Endothelial cell of umbilical vein (primary cell): ENCODE results near the gene NUP62. TPM values are rescaled to one million over a fixed set of nuclear protein-coding genes. Genes with fewer than 3 reads are reported as not detected.

Experiments
- BruUV-seq: library from RNA; stranded (reverse); fragments of 400-500 nt; replicated peaks from 2 replicates; lab custom pipeline; 2021; lab: Mats Ljungman, UMichigan
- CTCF ChIA-PET: fragments of 300-600, 350-600 bp; sonication (Branson Sonifier 250); formaldehyde crosslinking; loops from one replicate; lab custom pipeline; 2021; ENCODE audit warnings: antibody characterized with exemption, inconsistent platforms; lab: Charles Lee
- POLR2A ChIA-PET: fragments of 300-600, 350-600 bp; sonication (Branson Sonifier 250); formaldehyde crosslinking; loops from one replicate; lab custom pipeline; 2021; ENCODE audit warnings: antibody characterized with exemption, inconsistent platforms; lab: Charles Lee
- DNase-seq: peaks from one replicate; pipeline ENCODE4 v3.0.0-alpha.2; 2011; ENCODE audit warnings: low read depth, low spot score
- FAIRE-seq: peaks from 2 replicates; lab custom pipeline; 2011; peaks lifted over from hg19 to GRCh38; lab: Jason Lieb, UNC
- H2AFZ ChIP-seq: 2 replicates; pipeline ENCODE4 v1.6.0; 2012; ENCODE audit warnings: low read depth, low read length, control low read depth, inconsistent platforms
- H3K27ac ChIP-seq: 2 replicates; pipeline ENCODE4 v1.5.1; 2011; ENCODE audit warnings: low read depth, mild to moderate bottlenecking, control low read depth, low read length, moderate library complexity; ENCODE audit not compliant: insufficient read depth
- H3K27me3 ChIP-seq, 2 experiments: 2 replicates each; pipeline versions ENCODE4 v1.6.0 to v1.6.1; 2011; ENCODE audit warnings: low read length in 2 of 2, mixed read lengths in 1 of 2; ENCODE audit not compliant: control insufficient read depth in 2 of 2, insufficient read depth in 2 of 2
- H3K36me3 ChIP-seq, 2 experiments: 2 replicates in 1 of 2; 3 replicates in 1 of 2; pipeline ENCODE4 v1.5.1; 2011; ENCODE audit warnings: low read length in 2 of 2, mild to moderate bottlenecking in 1 of 2, moderate library complexity in 1 of 2; ENCODE audit not compliant: control insufficient read depth in 2 of 2, insufficient read depth in 2 of 2; ENCODE audit errors: extremely low read depth in 1 of 2
- H3K4me1 ChIP-seq: 3 replicates; pipeline ENCODE4 v1.5.1; 2011; ENCODE audit warnings: mild to moderate bottlenecking, low read length; ENCODE audit not compliant: control insufficient read depth, insufficient read depth; ENCODE audit errors: extremely low read depth
- H3K4me2 ChIP-seq: 2 replicates; pipeline ENCODE4 v1.6.1; 2011; ENCODE audit warnings: low read length, control low read depth, mixed read lengths; ENCODE audit not compliant: insufficient read depth
- H3K4me3 ChIP-seq, 3 experiments: fragments of 200-600 bp in 1 of 3; sonication (generic), shearing (Covaris generic) in 1 of 3; replicated peaks in 1 of 3; 2 replicates each; pipeline ENCODE4 v1.5.1; 2011 to 2016; ENCODE audit warnings: control low read depth in 3 of 3, low read length in 3 of 3, mild to moderate bottlenecking in 2 of 3, inconsistent platforms in 1 of 3, low read depth in 1 of 3, moderate library complexity in 1 of 3; ENCODE audit not compliant: insufficient read depth in 1 of 3
- H3K79me2 ChIP-seq: 2 replicates; pipeline ENCODE4 v1.6.0; 2012; ENCODE audit warnings: low read length, inconsistent platforms; ENCODE audit not compliant: control insufficient read depth, insufficient read depth
- H3K9ac ChIP-seq: replicated peaks from 2 replicates; pipeline ENCODE3; 2011; ENCODE audit warnings: low read length, control low read depth; ENCODE audit not compliant: insufficient read depth; ENCODE audit errors: extremely low read depth
- H3K9me1 ChIP-seq: replicated peaks from 3 replicates; pipeline ENCODE4 v1.6.0; 2011; ENCODE audit warnings: mild to moderate bottlenecking, low read length; ENCODE audit not compliant: control insufficient read depth, insufficient read depth; ENCODE audit errors: extremely low read depth
- H3K9me3 ChIP-seq: replicated peaks from 2 replicates; pipeline ENCODE4 v1.5.1; 2012; ENCODE audit warnings: low read length, inconsistent platforms; ENCODE audit not compliant: control insufficient read depth, insufficient read depth
- H4K20me1 ChIP-seq: replicated peaks from 2 replicates; pipeline ENCODE3; 2011; ENCODE audit warnings: mild to moderate bottlenecking, low read length; ENCODE audit not compliant: control insufficient read depth, insufficient read depth; ENCODE audit errors: extremely low read depth
- EZH2 ChIP-seq: IDR thresholded peaks from 2 replicates; pipeline ENCODE4 v1.6.1; 2012; ENCODE audit warnings: borderline replicate concordance, low read depth, mild to moderate bottlenecking, moderate library complexity, low read length, inconsistent platforms; ENCODE audit not compliant: severe bottlenecking
- FOS ChIP-seq: IDR thresholded peaks from 2 replicates; pipeline ENCODE4 v1.6.1; 2011; ENCODE audit warnings: mild to moderate bottlenecking, low read length, moderate library complexity, borderline replicate concordance; ENCODE audit not compliant: insufficient read depth
- GATA2 ChIP-seq: IDR thresholded peaks from 2 replicates; pipeline ENCODE4 v1.7.0; 2011; ENCODE audit warnings: low read depth, mild to moderate bottlenecking, moderate library complexity, mixed read lengths, low read length; ENCODE audit not compliant: insufficient read length, insufficient read depth
- JUN ChIP-seq: IDR thresholded peaks from 2 replicates; pipeline ENCODE4 v1.6.1; 2011; ENCODE audit warnings: borderline replicate concordance, low read depth; ENCODE audit not compliant: insufficient read length, insufficient read depth
- MYC ChIP-seq: IDR thresholded peaks from one replicate; pipeline ENCODE4 v1.6.1; 2011; ENCODE audit warnings: mild to moderate bottlenecking, low read depth, low read length
- POLR2A ChIP-seq: IDR thresholded peaks from 2 replicates; pipeline ENCODE4 v1.6.1; 2012; ENCODE audit warnings: low read depth, mild to moderate bottlenecking, control low read depth, low read length
- POLR2AphosphoS5 ChIP-seq: IDR thresholded peaks from 2 replicates; pipeline ENCODE4 v1.6.1; 2012; ENCODE audit warnings: low read depth, mild to moderate bottlenecking, control low read depth, low read length, moderate library complexity; ENCODE audit not compliant: insufficient read depth
- dilution Hi-C: fragments of 300-500 bp; cut with MboI; formaldehyde crosslinking; loops from one replicate; pipeline ENCODE4 v1.15.0; 2019; ENCODE audit warnings: low sequenced_read_pairs; ENCODE audit not compliant: extremely low pct_ligation_motif_present
- intact Hi-C: fragments of 100-400 bp; cut with micrococcal nuclease; formaldehyde crosslinking; loops from one replicate; pipeline ENCODE4 v1.10.0; 2022
- polyA plus RNA-seq, 4 experiments: library from polyadenylated mRNA; depleted of rRNA in 3 of 4; stranded (reverse) in 3 of 4; unstranded in 1 of 4; fragments of >200 nt; gene quantifications; 2 replicates each; pipeline versions ENCODE4 v1.2.1 to v1.2.3, GENCODE V29; 2011 to 2012; ENCODE audit warnings: missing spikeins in 1 of 4
- total RNA-seq: library from RNA; stranded (reverse); gene quantifications from 2 replicates; pipeline ENCODE4 v1.2.3, GENCODE V29; 2021
- TF ChIP-seq, protein P1 (sequence below): IDR thresholded peaks from 2 replicates; pipeline ENCODE4 v1.6.1; 2011; ENCODE audit not compliant: insufficient read depth, insufficient read length
- TF ChIP-seq, protein P2 (sequence below), 2 donors: IDR thresholded peaks; 1 replicate in 1 of 2; 2 replicates in 1 of 2; pipeline ENCODE4 v1.5.1; 2011; ENCODE audit warnings: low read length in 2 of 2, mild to moderate bottlenecking in 2 of 2, moderate library complexity in 2 of 2, control low read depth in 1 of 2, inconsistent platforms in 1 of 2, low read depth in 1 of 2; ENCODE audit not compliant: insufficient read depth in 1 of 2; ENCODE audit errors: extremely low read depth in 1 of 2

Gene NUP62
- total and polyA plus RNA-seq, 2 donors (not counting 3 experiments of a cell fraction or from before 2014, with no cell fraction given) = 32.0 to 93.7 TPM

DNA sequence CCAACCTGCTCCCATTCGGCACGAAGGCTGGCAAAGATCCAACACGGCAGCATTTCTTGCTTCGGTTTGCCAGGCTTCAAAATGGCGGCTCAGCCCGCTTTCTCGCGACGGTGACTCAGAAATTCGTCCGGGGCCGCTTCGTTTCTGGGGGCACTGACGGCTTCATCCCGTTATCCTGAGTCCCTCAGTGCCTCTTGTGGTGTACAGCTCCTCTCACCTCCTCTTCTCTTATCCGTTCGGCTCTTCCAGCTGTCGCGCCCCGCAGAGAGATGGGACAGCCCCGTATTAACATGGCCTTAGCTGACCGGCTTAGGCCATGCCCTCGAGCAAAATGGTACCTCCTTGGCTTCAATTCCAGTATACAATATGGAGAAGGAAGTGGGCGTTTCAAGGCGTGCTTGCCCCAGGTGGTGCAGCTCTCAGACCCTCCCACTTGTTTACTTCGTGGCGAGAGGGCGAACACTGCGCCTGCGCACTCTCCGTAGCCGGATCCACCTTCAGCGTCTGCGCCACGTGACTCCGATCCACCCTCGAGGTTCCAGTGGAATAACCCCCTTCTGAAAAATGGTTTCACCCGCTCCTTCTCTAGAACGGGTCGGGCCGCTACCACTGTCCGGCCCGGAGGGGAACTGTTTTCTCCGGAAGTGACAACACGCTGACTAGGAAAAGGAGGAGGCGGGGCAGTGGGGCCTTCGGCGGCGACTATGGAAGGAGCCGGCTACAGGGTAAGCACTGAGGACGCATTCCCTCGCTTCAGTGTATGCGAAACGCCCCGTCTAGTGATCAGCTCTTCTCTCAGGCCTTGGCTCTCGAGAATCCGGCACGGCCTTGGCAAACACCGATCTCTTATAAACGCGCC, 52.1 kb downstream of the NUP62 start, which contains the start of the genes AKT1S1 and TBC1D17:
Gene AKT1S1 (minus strand): TSS at position 336 of the 859 bp plus-strand sequence. CDS start 4,060 bp downstream, outside the sequence.
Gene TBC1D17 (plus strand): TSS at position 683 of the 859 bp plus-strand sequence. CDS start 22 bp downstream, at position 705.
- H3K4me3 ChIP-seq = peak within 1 kb of the TSS; percentile 38 to 81 (median 70)
- peak; percentile 100 for FAIRE-seq
- H4K20me1 ChIP-seq = no peaks in the 10 kb centered on the region
- TSS peak; percentile 41 for BruUV-seq
- intact Hi-C loops = loop anchor here (1.0 to 5.0 kb wide), 7 partner anchors 8 to 507 kb away; partner anchors contain the start of genes ALDH16A1, ATF5, FUZ and NUP62
- peak within 1 kb of the TSS; percentile 82 for H2AFZ ChIP-seq
- POLR2A ChIA-PET = interaction anchor here (0.7 to 0.9 kb wide), 3 partner anchors 8 to 53 kb away, joined by 3 to 4 read pairs (median 3); no protein-coding TSS in a partner anchor
- dilution Hi-C loops = no loop called here
- peaks cover 18% of the 10 kb centered on the region for H3K79me2 ChIP-seq
- H3K9me3 ChIP-seq = no peaks in the 10 kb centered on the region
- TF ChIP-seq GATA2 (no peak), POLR2AphosphoS5 (peak; percentile 75), FOS (no peak), JUN (peak; percentile 62), MYC (no peak), EZH2 (no peak), POLR2A (peak; percentile 84)
- TF ChIP-seq, protein P1, sequence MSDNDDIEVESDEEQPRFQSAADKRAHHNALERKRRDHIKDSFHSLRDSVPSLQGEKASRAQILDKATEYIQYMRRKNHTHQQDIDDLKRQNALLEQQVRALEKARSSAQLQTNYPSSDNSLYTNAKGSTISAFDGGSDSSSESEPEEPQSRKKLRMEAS = peak; percentile 100
- TF ChIP-seq, protein P2, sequence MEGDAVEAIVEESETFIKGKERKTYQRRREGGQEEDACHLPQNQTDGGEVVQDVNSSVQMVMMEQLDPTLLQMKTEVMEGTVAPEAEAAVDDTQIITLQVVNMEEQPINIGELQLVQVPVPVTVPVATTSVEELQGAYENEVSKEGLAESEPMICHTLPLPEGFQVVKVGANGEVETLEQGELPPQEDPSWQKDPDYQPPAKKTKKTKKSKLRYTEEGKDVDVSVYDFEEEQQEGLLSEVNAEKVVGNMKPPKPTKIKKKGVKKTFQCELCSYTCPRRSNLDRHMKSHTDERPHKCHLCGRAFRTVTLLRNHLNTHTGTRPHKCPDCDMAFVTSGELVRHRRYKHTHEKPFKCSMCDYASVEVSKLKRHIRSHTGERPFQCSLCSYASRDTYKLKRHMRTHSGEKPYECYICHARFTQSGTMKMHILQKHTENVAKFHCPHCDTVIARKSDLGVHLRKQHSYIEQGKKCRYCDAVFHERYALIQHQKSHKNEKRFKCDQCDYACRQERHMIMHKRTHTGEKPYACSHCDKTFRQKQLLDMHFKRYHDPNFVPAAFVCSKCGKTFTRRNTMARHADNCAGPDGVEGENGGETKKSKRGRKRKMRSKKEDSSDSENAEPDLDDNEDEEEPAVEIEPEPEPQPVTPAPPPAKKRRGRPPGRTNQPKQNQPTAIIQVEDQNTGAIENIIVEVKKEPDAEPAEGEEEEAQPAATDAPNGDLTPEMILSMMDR (IDR thresholded peaks at IDR 0.05; ENCODE audit: extremely low read depth in 1 of 2, insufficient read depth in 1 of 2, low read depth in 1 of 2, low read length in 2 of 2) = no peak
- DNase-seq = peak; percentile 100
- H3K27ac ChIP-seq = peak within 1 kb of the TSS; percentile 84
- CTCF ChIA-PET = interaction anchor here (1.6 kb wide), 1 partner anchor 9 kb away, joined by 4 read pairs; the partner anchor contains the start of gene PNKP
- peaks cover 3 to 23% of the 10 kb centered on the region in 2 experiments for H3K36me3 ChIP-seq
- peak within 1 kb of the TSS; percentile 83 for H3K4me2 ChIP-seq
- H3K9ac ChIP-seq = peak within 1 kb of the TSS; percentile 91
- no peaks in the 10 kb centered on the region for H3K9me1 ChIP-seq
- no peaks in the 10 kb centered on the region for H3K27me3 ChIP-seq
- peaks cover 14% of the 10 kb centered on the region for H3K4me1 ChIP-seq
